Activated CD8-positive, alpha-beta memory T cell treated with anti-CD3 and anti-CD28 coated beads, Interleukin-2, amount 50 U/mL, for 4 hours (primary cell): ENCODE results near the gene PC.

Experiments used
- DNase-seq: peaks from one replicate; pipeline ENCODE4 v3.0.0-alpha.2; 2020

PC gene

DNA sequence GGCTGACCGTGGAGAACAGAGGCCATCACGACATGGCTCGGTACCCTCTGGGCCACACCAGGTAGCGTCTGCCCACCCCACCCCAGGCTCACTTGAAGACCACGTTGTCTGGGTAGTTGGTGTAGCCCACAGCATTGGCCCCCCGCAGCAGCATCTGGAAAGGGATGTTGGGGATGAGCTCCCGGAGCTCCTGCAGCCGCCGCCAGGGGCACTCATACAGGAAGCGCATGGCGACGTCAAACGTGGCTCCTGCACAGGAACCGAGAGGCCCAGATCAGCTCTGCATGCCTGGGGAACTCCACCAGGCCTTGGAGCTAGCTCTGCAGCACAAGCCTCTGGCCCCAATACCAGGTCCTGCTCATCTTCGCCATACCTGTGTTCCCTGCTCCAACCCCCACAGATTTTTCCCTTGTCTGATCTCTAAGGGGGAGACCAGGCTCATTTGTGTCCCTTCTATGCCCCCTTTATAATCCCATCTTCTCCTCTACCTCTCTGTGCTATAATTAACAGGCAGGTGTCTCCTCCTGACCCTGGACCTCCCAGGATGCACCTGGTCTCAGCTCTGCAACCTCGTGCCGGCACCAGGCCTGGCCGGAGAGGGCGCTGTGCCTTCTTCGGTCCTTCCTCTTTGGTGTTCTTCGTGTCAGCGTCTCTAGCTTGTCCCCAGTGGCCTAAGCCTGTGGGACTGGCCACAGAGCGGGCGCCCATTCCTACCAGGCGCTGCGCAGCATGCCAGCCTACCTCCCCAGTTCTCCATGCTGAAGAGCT is 106.3 kb downstream of the PC start:
- no peak for DNase-seq

DNA sequence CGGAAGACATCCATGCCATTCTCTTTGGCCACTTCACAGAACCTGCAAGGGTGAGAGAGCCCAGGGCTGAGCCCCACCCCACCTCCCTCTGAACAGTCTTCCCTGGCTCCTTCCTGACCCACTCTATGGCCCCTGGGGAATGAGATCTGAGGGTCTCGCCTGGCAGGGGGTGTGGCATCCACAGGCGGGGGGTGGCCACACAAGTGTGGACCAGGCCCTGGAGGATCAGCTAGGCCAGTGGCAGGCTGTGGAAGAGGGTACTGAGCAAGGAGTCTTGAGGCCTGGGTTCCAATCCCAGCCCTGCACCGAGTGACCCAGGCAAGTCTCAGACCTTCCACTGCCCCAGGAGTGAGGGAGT is 107.0 kb downstream of the PC start:
- DNase-seq, result no peak

DNA sequence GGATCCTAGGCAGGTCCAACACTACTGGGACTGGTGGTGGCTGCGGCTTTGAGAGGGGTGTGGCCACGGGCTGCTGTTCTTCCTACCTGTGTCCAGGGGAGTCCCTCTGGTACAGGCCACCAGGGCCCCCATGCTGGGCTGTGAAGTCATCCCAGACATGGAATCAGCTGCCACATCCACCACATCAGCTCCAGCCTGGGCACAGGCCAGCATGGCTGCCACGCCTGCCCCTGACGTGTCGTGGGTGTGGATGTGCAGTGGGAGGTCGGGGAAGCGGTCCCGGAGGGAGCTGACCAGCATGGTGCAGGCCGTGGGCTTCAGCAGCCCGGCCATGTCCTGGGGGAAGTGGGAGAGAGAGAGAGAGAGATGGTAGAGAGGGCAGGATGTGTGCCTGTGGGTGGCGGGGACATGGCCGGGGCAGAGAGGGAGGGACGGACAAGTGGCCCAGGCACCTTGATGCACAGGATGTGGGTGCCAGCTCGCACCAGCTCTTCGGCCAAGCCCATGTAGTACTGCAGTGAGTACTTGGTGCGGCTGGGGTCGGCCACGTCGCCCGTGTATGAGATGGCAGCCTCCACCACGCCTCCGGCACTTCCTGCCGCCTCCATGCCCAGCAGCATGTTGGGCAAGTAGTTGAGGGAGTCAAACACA is 107.5 kb downstream of the PC start:
- no peak for DNase-seq

DNA sequence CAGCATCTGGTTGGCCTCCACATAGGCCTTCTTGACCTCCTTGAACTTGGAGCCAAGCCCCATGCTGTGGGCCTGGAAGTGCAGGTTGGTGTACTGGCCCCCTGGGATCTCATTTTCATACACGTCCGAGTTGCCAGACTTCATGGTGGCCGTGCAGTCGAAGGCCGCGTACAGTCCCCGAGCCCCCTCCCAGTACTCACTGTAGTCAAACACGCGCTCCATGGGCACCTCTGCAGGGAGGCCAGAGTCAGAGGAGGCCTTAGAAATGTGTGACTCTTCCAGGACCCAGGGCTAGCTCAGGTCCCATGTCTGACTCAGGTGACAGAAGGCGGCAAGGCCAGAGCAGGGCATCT is 108.0 kb downstream of the PC start:
- no peak for DNase-seq

DNA sequence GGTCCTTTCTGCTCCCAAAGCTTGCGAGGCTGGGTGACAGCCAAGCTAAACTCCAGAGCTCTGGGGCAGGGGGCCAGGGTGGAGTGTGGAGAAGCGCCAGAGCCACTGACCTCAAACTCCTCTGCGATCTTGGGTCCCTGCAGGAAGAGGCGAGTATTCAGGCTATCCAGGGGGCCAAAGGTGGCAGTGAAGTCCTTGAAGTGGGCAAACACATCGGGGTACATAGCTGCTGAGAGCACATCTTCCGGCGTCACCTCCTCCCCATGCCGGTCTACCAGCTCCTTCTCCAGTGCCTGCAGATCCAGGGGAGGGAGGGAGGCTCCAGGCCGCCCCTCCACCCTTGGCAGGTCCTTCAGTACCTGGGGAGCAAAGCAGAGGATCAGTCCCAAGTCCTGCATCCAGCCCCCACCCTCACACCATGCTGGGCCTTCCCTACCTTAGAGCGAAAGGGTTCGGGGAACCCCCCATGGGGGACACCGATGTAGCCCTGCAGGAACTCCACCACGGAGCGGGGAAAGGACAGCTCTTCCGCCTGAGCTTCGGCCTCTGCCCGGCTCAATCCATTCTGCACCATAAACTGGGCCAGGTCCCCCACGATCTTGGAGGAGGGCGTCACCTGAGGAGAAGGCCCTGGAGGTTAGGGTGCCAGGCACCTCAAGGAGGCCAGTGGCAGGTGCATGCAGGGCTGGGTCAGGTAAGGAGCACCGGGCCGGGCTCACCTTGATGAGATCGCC is 108.5 kb downstream of the PC start:
- no peak for DNase-seq

DNA sequence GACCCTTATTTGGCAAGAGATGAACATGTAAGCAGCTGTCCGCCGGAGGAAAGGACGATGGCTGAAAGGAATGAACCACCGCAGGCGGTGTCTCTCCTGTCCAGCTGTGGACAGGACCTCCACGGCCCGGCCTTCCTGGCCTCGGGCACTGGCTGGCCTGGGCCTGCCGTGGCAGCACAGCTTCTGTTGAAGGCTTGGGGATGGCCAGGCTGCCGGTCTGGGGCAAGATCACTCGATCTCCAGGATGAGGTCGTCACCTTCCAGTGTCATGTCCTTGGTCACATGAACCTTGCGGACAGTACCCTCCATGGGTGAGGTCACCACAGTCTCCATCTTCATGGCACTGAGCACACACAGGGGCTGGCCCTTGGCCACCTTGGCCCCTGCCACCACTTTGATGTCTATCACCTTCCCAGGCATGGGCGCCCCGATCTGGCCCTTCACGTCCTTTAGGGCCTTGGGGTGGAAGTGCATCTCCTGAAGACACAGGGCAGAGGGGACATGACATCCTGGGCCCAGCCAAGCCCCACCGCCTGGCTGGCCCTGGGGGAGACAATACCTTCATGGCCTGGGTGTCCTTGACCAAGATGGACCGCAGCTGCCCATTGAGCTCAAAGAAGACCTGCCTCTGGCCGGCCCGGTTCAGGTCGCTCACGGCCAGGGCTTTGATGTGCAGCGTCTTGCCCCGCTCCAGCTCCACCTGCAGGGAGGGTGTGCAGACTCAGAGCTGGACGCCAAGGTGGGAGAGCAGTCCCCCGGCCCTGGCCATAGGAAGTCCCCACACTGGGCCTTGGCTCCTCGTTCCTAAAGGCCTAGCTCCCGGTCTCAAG is 109.3 kb downstream of the PC start:
- DNase-seq, result no peak

DNA sequence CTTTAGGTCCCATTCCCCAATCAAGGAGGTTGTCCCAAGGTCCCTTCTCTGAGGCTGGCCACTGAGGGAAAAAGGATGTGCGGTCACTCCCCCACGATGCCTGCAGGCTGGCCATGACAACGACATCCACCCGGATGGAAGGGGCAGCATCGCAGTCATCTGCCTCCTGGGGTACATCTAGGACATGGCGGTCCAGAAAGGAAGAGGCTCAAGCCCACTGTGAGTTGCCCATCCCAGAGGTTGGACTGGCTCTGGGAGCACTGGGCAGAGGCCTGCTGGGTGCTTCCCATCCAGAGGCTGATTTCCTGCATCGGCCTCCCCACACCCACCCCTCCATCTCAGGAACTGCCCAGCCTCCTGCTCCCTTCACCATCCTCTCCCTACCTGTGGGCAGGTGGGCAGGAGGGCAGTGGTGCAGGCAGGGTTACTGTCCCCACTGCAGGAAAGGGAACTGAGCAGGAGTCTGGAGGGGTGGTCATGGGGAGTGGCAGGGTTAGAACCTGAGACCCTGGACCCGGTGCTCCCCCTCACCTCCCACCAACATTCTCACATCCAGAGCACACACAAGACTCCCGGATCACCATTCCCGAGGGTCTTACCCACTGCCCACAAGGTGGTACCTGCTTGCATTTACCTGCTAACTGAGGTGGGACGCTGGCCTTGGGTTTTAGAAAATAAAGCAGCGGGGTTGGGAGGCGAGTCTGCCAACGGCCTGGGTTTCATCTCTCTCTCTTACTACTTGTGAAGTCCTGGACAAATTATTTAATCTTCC is 110.5 kb downstream of the PC start:
- no peak for DNase-seq

GRCh38 chr11:66846671-66847091 is 111.5 kb downstream of the PC start:
- DNase-seq, result no peak

DNA sequence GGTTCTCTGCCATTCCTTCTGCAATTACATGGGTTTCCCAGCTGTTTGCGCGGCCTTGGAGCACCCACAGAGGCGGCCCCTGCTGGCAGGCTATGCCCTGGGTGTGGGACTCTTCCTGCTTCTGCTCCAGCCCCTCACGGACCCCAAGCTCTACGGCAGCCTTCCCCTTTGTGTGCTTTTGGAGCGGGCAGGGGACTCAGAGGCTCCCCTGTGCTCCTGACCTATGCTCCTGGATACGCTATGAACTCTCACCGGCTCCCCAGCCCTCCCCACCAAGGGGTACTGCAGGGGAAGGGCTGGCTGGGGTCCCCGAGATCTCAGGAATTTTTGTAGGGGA is 112.3 kb downstream of the PC start:
- DNase-seq, result no peak

DNA sequence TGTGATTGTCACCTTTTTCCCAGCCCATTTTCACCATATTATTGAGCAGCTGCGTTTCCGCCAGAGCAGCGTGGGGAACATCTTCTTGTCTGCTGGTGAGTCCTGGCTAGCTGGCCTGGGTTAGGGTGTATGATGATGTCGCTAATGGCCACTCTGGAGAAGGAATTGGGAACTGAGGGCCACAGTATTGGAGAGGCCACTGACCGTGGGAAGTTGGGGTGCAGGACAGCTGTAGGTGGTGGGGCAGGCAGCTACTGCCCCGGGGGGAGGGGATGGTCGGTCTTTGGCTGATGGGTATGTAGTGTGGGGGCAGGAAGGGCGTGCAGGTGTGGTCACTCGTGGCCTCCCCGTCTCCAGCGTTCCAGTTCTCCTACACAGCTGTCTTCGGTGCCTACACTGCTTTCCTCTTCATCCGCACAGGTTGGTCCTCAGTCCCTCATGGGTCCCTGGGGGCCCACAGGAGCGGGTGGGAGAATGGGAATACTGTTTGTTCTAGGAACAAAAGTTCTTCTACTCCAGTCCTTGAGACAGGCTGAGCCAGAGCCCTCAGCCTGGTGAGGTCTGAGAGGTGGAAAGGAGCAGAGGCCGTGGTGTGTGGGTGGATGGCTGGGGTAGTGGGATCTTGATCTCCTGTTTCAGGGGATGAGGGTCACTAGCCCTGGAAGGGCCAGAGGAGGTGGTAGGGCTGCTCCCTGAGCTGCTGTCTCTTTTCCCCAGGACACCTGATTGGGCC is 112.9 kb downstream of the PC start:
- peak; percentile 14 for DNase-seq

GRCh38 chr11:66844496-66845142 is 113.6 kb downstream of the PC start:
- DNase-seq, result peak; percentile 16

GRCh38 chr11:66843776-66844495 is 114.2 kb downstream of the PC start:
- no peak for DNase-seq

- DNase-seq, result peak; percentile 89
These were observed 115.0 kb downstream of the PC start, which contains the start of gene RCE1 for GRCh38 chr11:66842896-66843775. TSS of gene RCE1 (plus strand) at chr11:66843441. CDS start at chr11:66843456, 15 bp downstream.

DNA sequence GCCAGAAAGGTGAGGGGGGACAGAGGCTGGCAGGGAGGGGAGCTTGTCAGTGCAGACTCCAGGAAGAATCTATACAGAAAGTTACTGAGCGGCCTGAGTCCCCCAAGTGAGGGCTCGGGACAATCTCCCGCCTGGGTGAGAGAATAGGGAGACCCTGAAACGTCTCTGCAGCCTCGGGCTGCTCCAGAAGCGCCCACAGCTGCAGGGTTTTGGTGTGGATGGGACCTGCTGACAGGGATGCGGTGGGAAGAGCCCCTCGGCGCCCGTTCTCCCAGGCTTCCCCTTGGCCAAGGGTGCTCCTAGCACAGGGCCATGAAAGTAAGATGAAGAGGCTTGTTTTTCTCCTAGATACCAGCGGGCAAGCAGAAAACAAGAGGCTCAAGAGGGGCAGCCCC is 115.7 kb downstream of the PC start:
- peak; percentile 13 for DNase-seq

- DNase-seq, result no peak
These were observed 116.3 kb downstream of the PC start for GRCh38 chr11:66841861-66842260.

- DNase-seq, result no peak
These were observed 117.7 kb downstream of the PC start for GRCh38 chr11:66840317-66841091.

- no peak for DNase-seq
These were observed 122.3 kb downstream of the PC start for GRCh38 chr11:66835768-66836405.

- DNase-seq, result no peak
These were observed 123.2 kb downstream of the PC start for GRCh38 chr11:66834943-66835342.
